Karpas-422 (cell line): Measurements from ENCODE around the gene CPN2. TPM values are rescaled to one million over a fixed set of nuclear protein-coding genes. Genes with fewer than 3 reads are reported as not detected.

Experiments used
- DNase-seq: peaks from one replicate; pipeline ENCODE4 v3.0.0-alpha.2; 2015
- H2AFZ ChIP-seq: fragments of 200-600 bp; sonication (generic); 2 replicates; pipeline ENCODE4 v1.6.1; 2014; ENCODE audit warnings: antibody characterized with exemption, low read length, mixed read lengths
- H3K27ac ChIP-seq: fragments of 200-600 bp; sonication (generic); 2 replicates; pipeline ENCODE4 v1.5.1; 2014; ENCODE audit warnings: mild to moderate bottlenecking, low read length, moderate library complexity
- H3K27me3 ChIP-seq: fragments of 200-600 bp; sonication (generic); 2 replicates; pipeline ENCODE4 v1.6.1; 2014; ENCODE audit warnings: low read length, mixed read lengths
- H3K36me3 ChIP-seq: fragments of 200-600 bp; sonication (generic); 2 replicates; pipeline ENCODE4 v1.6.1; 2014; ENCODE audit warnings: low read length, mixed read lengths; ENCODE audit not compliant: insufficient read depth
- H3K4me1 ChIP-seq: fragments of 200-600 bp; sonication (generic); 2 replicates; pipeline ENCODE4 v1.6.1; 2014; ENCODE audit warnings: mild to moderate bottlenecking, low read length, mixed read lengths
- H3K4me2 ChIP-seq: fragments of 200-600 bp; sonication (generic); 2 replicates; pipeline ENCODE4 v1.6.1; 2014; ENCODE audit warnings: low read length, low read depth, mild to moderate bottlenecking; ENCODE audit not compliant: poor library complexity, severe bottlenecking
- H3K4me3 ChIP-seq: fragments of 200-600 bp; sonication (generic); 2 replicates; pipeline ENCODE4 v1.5.1; 2014; ENCODE audit warnings: mild to moderate bottlenecking, antibody characterized with exemption, low read length, mixed read lengths
- H3K79me2 ChIP-seq: fragments of 200-600 bp; sonication (generic); 2 replicates; pipeline ENCODE4 v1.6.1; 2014; ENCODE audit warnings: mild to moderate bottlenecking, low read length, mixed read lengths
- H3K9ac ChIP-seq: fragments of 200-600 bp; sonication (generic); 2 replicates; pipeline ENCODE4 v1.6.0; 2014; ENCODE audit warnings: low read length
- H3K9me2 ChIP-seq: fragments of 200-600 bp; sonication (generic), shearing (Covaris generic); replicated peaks from 2 replicates; pipeline ENCODE4 v1.6.0; 2014; ENCODE audit warnings: mild to moderate bottlenecking, low read length, moderate library complexity; ENCODE audit not compliant: insufficient read depth
- H3K9me3 ChIP-seq: fragments of 300-700, 200-600 bp; sonication (generic); 2 replicates; pipeline ENCODE4 v1.6.1; 2014; ENCODE audit warnings: low read length, mixed read lengths
- H4K20me1 ChIP-seq: fragments of 200-600 bp; sonication (generic); 2 replicates; pipeline ENCODE4 v1.6.1; 2014; ENCODE audit warnings: mild to moderate bottlenecking, antibody characterized with exemption, low read length, low read depth; ENCODE audit not compliant: insufficient read depth
- total RNA-seq: library from RNA; depleted of rRNA; stranded (reverse); fragments of >200 nt; shearing (Covaris generic); gene quantifications from 2 replicates; pipeline ENCODE4 v1.2.3, GENCODE V29; 2014; ENCODE audit warnings: low replicate concordance

Gene CPN2
- total RNA-seq, 1 experiment from 2014 or later: not detected

DNA sequence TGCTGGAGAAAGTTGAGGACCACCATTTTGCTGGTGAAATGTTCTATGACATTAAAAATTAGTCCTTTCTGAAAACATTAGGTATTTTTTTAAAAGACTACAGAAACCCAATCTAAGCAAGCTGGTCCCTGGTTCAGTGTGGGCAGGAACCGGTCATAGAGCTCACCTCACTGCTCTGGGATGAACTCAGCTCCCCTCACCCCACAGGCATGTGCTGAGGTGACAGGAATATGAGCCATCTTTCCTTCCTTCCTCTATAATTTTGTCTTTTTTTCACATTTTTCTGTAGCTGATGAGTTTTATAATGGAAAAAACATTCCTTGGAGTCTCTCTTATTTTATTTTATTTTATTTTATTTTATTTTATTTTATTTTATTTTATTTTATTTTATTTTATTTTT, 26.6 kb upstream of the CPN2 start:
- no peak overlapping the region for H3K4me2 ChIP-seq
- H3K9me3 ChIP-seq: no peaks in the 10 kb centered on the region
- H4K20me1 ChIP-seq: no peaks in the 10 kb centered on the region
- no peaks in the 10 kb centered on the region for H3K4me1 ChIP-seq
- H2AFZ ChIP-seq: no peak overlapping the region
- H3K27ac ChIP-seq: no peak overlapping the region
- H3K27me3 ChIP-seq: no peaks in the 10 kb centered on the region; the same call in 1 of the 2 replicates
- H3K79me2 ChIP-seq: no peaks in the 10 kb centered on the region
- no peak overlapping the region for H3K4me3 ChIP-seq
- no peaks in the 10 kb centered on the region for H3K36me3 ChIP-seq
- no peak for DNase-seq
- H3K9me2 ChIP-seq: no peaks in the 10 kb centered on the region
- H3K9ac ChIP-seq: no peak overlapping the region

DNA sequence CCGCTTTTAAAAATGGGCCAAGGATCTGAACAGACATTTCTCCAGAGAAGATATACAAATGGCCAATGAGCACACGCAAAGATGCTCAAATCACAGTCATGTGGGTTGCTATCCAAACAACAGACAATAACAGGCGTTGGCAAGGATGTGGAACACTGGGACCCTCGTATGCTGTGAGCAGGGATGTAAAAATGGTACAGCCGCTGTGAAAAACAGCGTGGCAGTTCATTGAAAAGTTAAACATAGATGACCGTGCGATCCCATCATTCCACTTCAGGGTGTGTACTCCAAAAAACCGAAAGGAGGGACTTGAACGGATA, 25.1 kb upstream of the CPN2 start:
- no peak overlapping the region for H3K9ac ChIP-seq
- no peak overlapping the region for H2AFZ ChIP-seq
- no peaks in the 10 kb centered on the region for H4K20me1 ChIP-seq
- H3K9me3 ChIP-seq: no peaks in the 10 kb centered on the region
- DNase-seq: no peak
- no peak overlapping the region for H3K4me2 ChIP-seq
- H3K27me3 ChIP-seq: no peaks in the 10 kb centered on the region; the same call in 1 of the 2 replicates
- H3K4me3 ChIP-seq: no peak overlapping the region
- no peaks in the 10 kb centered on the region for H3K4me1 ChIP-seq
- no peaks in the 10 kb centered on the region for H3K79me2 ChIP-seq
- H3K9me2 ChIP-seq: no peaks in the 10 kb centered on the region
- H3K36me3 ChIP-seq: no peaks in the 10 kb centered on the region
- H3K27ac ChIP-seq: no peak overlapping the region

DNA sequence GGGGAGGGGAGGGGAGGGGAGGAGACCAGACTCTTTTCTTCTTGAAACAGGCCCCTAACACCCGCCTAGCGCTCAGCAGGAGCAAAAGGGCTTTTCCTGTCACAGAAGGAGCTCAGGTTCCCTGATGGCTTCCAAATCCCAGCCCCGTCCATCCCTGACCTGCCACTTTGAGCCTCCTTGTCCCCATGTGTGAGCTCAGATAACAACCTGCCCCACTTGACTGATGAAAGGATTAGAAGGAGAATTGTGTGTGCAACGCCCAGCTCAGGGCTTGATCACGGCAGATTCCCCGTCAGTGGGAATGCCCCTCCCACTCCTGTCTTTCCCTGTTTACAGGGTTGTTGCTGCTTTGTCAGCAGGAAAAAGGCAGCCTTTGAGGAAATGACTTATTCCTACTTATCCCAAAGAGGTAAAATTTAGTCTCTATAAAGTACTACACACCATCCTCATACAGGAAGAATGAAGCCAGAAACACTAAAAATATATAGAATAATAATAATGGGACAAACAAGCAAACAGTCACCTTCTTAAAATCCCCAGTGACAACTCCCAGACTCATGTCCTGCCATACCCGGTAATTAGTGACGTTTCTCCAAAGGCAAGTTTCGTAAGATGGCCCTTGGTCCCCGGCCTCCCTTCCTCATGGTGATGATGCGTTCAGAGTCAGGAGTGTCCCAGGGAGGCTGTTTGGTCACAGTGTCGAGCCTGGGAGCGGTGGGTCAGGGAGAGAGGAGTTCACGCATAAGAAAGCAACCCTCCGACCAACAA, 24.5 kb upstream of the CPN2 start:
- Histone ChIP-seq H4K20me1 (no peaks in the 10 kb centered on the region), H2AFZ (no peak overlapping the region), H3K27ac (no peak overlapping the region), H3K79me2 (no peaks in the 10 kb centered on the region), H3K4me3 (no peak overlapping the region), H3K9ac (no peak overlapping the region), H3K9me2 (no peaks in the 10 kb centered on the region), H3K27me3 (no peaks in the 10 kb centered on the region; the same call in 1 of the 2 replicates), H3K4me2 (no peak overlapping the region), H3K4me1 (no peaks in the 10 kb centered on the region), H3K9me3 (no peaks in the 10 kb centered on the region), H3K36me3 (no peaks in the 10 kb centered on the region)
- DNase-seq: no peak

DNA sequence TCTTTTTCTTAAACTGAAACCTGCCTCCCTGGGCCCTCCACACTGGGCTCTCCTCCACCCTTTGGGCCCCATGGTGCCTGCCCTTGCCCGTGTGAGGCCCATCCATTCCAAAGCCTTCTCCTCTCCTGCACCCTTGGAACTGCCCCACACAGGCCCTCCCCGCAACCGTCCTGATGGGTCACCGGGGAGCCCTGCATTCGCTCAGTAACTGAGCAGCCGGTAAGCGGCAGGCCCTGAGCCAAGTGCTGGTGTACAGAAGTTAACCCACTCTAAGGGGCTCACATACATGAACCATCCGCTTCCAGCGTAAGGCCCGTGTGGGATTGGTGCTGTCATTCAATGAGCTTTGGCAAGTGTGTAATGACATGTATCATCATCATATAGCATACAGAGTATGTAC, 23.8 kb upstream of the CPN2 start:
- H3K27ac ChIP-seq: no peak overlapping the region

DNA sequence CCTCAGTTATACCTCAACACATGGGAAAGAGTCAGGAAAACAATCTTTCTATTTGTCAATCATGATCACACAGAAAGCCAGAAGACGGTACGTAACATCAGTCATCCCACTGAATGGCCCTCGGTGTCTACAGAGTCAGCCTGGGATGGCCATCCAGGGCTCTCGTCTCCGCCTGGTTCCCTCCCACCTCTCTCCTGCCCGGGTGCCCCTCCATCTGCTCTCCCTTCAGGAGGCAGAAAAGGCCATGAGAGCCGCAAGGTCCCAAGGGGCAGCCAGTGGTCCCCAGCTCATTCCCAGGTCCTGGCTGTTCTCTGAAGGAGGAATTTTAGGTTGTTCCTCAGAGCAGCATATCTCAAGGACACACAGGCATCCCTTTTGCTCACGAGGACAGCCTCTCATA, 22.8 kb upstream of the CPN2 start:
- H3K4me1 ChIP-seq: peaks cover under 1% of the 10 kb centered on the region; the same call in 1 of the 2 replicates
- no peaks in the 10 kb centered on the region for H3K36me3 ChIP-seq
- no peaks in the 10 kb centered on the region for H4K20me1 ChIP-seq
- H3K9ac ChIP-seq: no peak overlapping the region
- no peak overlapping the region for H3K27ac ChIP-seq
- no peak overlapping the region for H2AFZ ChIP-seq
- H3K9me2 ChIP-seq: no peaks in the 10 kb centered on the region
- H3K79me2 ChIP-seq: no peaks in the 10 kb centered on the region
- no peak overlapping the region for H3K4me2 ChIP-seq
- H3K27me3 ChIP-seq: no peaks in the 10 kb centered on the region
- no peak overlapping the region for H3K4me3 ChIP-seq
- no peaks in the 10 kb centered on the region for H3K9me3 ChIP-seq
- DNase-seq: no peak

More for the DNA sequence above, 23.8 kb upstream of the CPN2 start:
- Histone ChIP-seq H3K79me2 (no peaks in the 10 kb centered on the region), H3K9ac (no peak overlapping the region), H3K4me3 (no peak overlapping the region), H3K4me1 (no peaks in the 10 kb centered on the region), H2AFZ (no peak overlapping the region), H3K9me3 (no peaks in the 10 kb centered on the region), H4K20me1 (no peaks in the 10 kb centered on the region), H3K36me3 (no peaks in the 10 kb centered on the region), H3K4me2 (no peak overlapping the region), H3K27me3 (no peaks in the 10 kb centered on the region; the same call in 1 of the 2 replicates), H3K9me2 (no peaks in the 10 kb centered on the region)
- DNase-seq: no peak

DNA sequence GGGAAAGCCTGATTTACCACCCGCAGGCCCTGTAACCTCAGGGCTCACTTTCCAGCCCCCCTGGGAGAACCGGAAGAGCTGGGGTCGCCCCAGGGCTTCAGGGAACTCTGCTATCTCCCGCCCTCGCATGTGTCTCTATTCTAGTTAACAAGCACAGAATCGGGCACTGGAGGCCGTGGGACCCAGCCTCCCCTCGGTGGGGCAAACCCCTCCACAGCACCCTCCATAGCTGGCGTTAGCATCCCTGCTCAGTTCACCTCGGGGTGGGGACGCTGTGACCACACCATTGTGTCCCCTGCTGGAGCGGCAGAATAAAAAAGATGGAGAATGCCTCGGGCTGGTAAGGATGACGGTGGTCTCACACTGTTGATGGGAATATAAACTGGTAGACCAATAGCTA, 21.9 kb upstream of the CPN2 start:
- Histone ChIP-seq H3K79me2 (no peaks in the 10 kb centered on the region), H3K9me2 (no peaks in the 10 kb centered on the region), H3K4me3 (no peak overlapping the region), H3K27me3 (no peaks in the 10 kb centered on the region), H2AFZ (no peak overlapping the region), H3K9me3 (no peaks in the 10 kb centered on the region), H3K4me1 (peaks cover 9% of the 10 kb centered on the region), H3K36me3 (no peaks in the 10 kb centered on the region), H4K20me1 (no peaks in the 10 kb centered on the region), H3K4me2 (no peak overlapping the region), H3K9ac (no peak overlapping the region), H3K27ac (no peak overlapping the region)
- no peak for DNase-seq

DNA sequence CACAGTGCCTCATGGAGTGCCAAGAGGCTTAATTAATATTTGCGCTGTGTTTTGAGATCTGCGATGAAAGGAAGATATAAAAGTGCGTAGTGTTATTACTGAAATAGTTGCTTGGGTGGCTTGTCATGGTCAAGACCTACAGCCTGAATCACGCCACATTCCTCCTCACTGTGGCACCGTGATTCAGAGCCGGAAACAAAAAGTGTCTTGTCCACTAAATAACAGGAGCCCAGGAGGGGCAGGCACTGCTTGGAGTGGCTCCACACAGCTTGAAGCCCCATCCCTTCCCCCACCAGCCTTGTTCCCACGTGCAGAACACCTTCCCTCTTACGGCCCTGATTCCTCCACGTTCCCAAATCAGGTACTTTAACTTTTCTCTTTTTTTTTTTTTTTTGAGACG, 19.6 kb upstream of the CPN2 start:
- H3K4me1 ChIP-seq: peaks cover 9% of the 10 kb centered on the region
- H3K9ac ChIP-seq: no peak overlapping the region
- no peaks in the 10 kb centered on the region for H3K79me2 ChIP-seq
- no peaks in the 10 kb centered on the region for H3K36me3 ChIP-seq
- H3K9me3 ChIP-seq: no peaks in the 10 kb centered on the region
- DNase-seq: no peak
- H3K4me2 ChIP-seq: no peak overlapping the region
- H3K9me2 ChIP-seq: no peaks in the 10 kb centered on the region
- H3K27me3 ChIP-seq: no peaks in the 10 kb centered on the region
- H4K20me1 ChIP-seq: no peaks in the 10 kb centered on the region
- no peak overlapping the region for H2AFZ ChIP-seq
- H3K4me3 ChIP-seq: no peak overlapping the region
- H3K27ac ChIP-seq: no peak overlapping the region

DNA sequence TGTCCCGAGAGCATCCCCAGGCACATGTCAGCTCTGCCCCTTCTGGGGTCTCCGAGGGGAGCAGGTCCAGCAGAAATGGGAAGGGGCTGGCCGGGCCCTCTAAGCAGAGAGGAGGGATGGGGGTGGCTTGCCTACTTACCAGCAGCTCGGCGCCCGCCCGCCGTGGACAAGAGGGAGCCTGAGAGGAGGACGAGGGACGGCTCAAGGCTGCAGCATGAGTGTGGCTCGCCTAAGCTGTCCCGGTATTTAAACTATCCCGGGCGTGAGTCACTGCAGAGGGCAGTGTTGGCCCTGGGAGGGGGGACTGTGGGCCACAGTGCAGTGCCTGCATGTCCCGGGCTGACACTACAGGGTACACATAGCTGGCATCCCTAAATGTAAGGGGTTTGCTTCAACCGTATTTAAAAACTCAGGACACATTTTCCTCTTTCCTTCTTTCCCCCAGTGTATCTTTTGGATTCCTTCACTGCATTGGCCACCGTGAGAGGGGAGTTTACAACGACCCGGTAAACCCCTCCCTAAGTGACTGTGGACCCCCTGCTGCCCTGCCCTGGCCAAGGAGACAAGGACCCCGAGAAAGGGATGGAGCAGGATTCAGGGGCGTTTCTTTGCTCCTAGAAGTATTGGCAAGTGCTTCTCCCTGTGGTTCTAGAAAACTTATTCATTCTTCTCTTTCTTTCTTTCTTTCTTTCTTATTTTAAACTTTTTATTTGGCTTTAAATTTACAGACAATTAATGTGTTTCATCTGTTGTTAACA, 18.6 kb upstream of the CPN2 start, which contains the start of gene LRRC15:
TSS of gene LRRC15 (minus strand) at position 222 of the 758 bp plus-strand sequence. CDS start 8,700 bp downstream, outside the sequence.
- H3K4me3 ChIP-seq: no peak within 1 kb of the TSS
- H3K4me1 ChIP-seq: peaks cover 9% of the 10 kb centered on the region
- no peak within 1 kb of the TSS for H3K9ac ChIP-seq
- DNase-seq: no peak
- no peaks in the 10 kb centered on the region for H3K79me2 ChIP-seq
- no peaks in the 10 kb centered on the region for H3K9me2 ChIP-seq
- H3K27ac ChIP-seq: no peak within 1 kb of the TSS
- H2AFZ ChIP-seq: no peak within 1 kb of the TSS
- H3K4me2 ChIP-seq: no peak within 1 kb of the TSS
- H4K20me1 ChIP-seq: no peaks in the 10 kb centered on the region
- no peaks in the 10 kb centered on the region for H3K27me3 ChIP-seq
- no peaks in the 10 kb centered on the region for H3K36me3 ChIP-seq
- no peaks in the 10 kb centered on the region for H3K9me3 ChIP-seq
